Panc1 (cell line): ENCODE results near the gene ENKD1. TPM values are rescaled to one million over a fixed set of nuclear protein-coding genes. Genes with fewer than 3 reads are reported as not detected.
A peak's percentile ranks its signal among the peaks of the same experiment; 100 is the strongest.

Source experiments
- ATAC-seq: fragments of 200-7000 bp; cut with Tn5 transposase; 2 replicates; pipeline ENCODE4 v1.9.1; 2020; ENCODE audit warnings: mild to moderate bottlenecking, moderate library complexity
- BruUV-seq: library from RNA; stranded (reverse); fragments of 400-500 nt; replicated peaks from 2 replicates; lab custom pipeline; 2021; lab: Mats Ljungman, UMichigan
- CTCF ChIA-PET: fragments of 300-600 bp; sonication (Branson Sonifier 250); formaldehyde crosslinking; loops from one replicate; lab custom pipeline; 2022; ENCODE audit warnings: antibody characterized with exemption; lab: Charles Lee
- POLR2A ChIA-PET: fragments of 300-600 bp; sonication (Branson Sonifier 250); formaldehyde crosslinking; loops from one replicate; lab custom pipeline; 2022; ENCODE audit warnings: antibody characterized with exemption; lab: Charles Lee
- DNase-seq: peaks from one replicate; pipeline ENCODE4 v3.0.0-alpha.2; 2010; ENCODE audit warnings: low read depth, low spot score
- H3K27ac ChIP-seq: 2 replicates; pipeline ENCODE4 v1.5.1; 2011; ENCODE audit warnings: mild to moderate bottlenecking, low read length, inconsistent platforms
- H3K27me3 ChIP-seq: fragments of 200-500 bp; sonication (Bioruptor generic); 2 replicates; pipeline ENCODE4 v1.6.0; 2014; ENCODE audit warnings: low read length, inconsistent platforms; ENCODE audit not compliant: control insufficient read depth, insufficient read depth
- H3K36me3 ChIP-seq: fragments of 200-500 bp; sonication (Bioruptor generic); 2 replicates; pipeline ENCODE4 v1.5.1; 2014; ENCODE audit warnings: inconsistent platforms, mild to moderate bottlenecking, low read length, moderate library complexity; ENCODE audit not compliant: control insufficient read depth, insufficient read depth
- H3K4me1 ChIP-seq: 2 replicates; pipeline ENCODE4 v1.5.1; 2011; ENCODE audit warnings: inconsistent platforms, mild to moderate bottlenecking, low read length, moderate library complexity; ENCODE audit not compliant: control insufficient read depth, insufficient read depth
- H3K4me3 ChIP-seq, 2 experiments: 2 replicates each; pipeline ENCODE4 v1.5.1; 2011 to 2012; ENCODE audit warnings: low read depth in 2 of 2, low read length in 2 of 2, mild to moderate bottlenecking in 2 of 2, inconsistent platforms in 1 of 2, moderate library complexity in 1 of 2
- H3K9me3 ChIP-seq: fragments of 200-500 bp; sonication (Bioruptor generic); 2 replicates; pipeline ENCODE4 v1.5.1; 2014; ENCODE audit warnings: low read depth, mild to moderate bottlenecking, inconsistent platforms, low read length, moderate library complexity; ENCODE audit not compliant: control insufficient read depth, insufficient read depth
- POLR2AphosphoS5 ChIP-seq: IDR thresholded peaks from 2 replicates; pipeline ENCODE4 v1.6.1; 2012; ENCODE audit warnings: mild to moderate bottlenecking, low read depth, low read length, moderate library complexity
- REST ChIP-seq, 2 experiments: IDR thresholded peaks; 2 replicates each; pipeline ENCODE4 v1.6.1; 2011 to 2012; ENCODE audit warnings: low read depth in 2 of 2, control low read depth in 1 of 2, low read length in 1 of 2, mild to moderate bottlenecking in 1 of 2, moderate library complexity in 1 of 2; ENCODE audit not compliant: insufficient read depth in 1 of 2
- SIN3A ChIP-seq: IDR thresholded peaks from 2 replicates; pipeline ENCODE4 v1.6.1; 2012; ENCODE audit warnings: low read depth, mild to moderate bottlenecking, low read length, moderate library complexity, borderline replicate concordance; ENCODE audit not compliant: insufficient read depth
- TCF7L2 ChIP-seq: IDR thresholded peaks from 2 replicates; pipeline ENCODE4 v1.6.1; 2011; ENCODE audit warnings: mild to moderate bottlenecking, low read depth, low read length, inconsistent platforms
- in situ Hi-C: cut with HindIII; loops from 2 replicates; pipeline ENCODE4 v1.10.0; 2016; ENCODE audit warnings: low sequenced_read_pairs, low pct_unique_long_range_greater_than_20kb
- intact Hi-C: fragments of 100-400 bp; cut with micrococcal nuclease; formaldehyde crosslinking; loops from one replicate; pipeline ENCODE4 v1.10.0; 2022; ENCODE audit not compliant: unreplicated experiment
- total RNA-seq: library from RNA; stranded (reverse); gene quantifications from one replicate; pipeline ENCODE4 v1.2.1, GENCODE V29; 2021; ENCODE audit not compliant: unreplicated experiment
- TF ChIP-seq, protein P1 (sequence below): fragments of 450-650 bp; IDR thresholded peaks from 2 replicates; pipeline ENCODE4 v1.5.1; 2017; ENCODE audit warnings: mild to moderate bottlenecking

The ENKD1 gene
- total RNA-seq, 1 experiment from 2014 or later: 14.6 TPM

DNA sequence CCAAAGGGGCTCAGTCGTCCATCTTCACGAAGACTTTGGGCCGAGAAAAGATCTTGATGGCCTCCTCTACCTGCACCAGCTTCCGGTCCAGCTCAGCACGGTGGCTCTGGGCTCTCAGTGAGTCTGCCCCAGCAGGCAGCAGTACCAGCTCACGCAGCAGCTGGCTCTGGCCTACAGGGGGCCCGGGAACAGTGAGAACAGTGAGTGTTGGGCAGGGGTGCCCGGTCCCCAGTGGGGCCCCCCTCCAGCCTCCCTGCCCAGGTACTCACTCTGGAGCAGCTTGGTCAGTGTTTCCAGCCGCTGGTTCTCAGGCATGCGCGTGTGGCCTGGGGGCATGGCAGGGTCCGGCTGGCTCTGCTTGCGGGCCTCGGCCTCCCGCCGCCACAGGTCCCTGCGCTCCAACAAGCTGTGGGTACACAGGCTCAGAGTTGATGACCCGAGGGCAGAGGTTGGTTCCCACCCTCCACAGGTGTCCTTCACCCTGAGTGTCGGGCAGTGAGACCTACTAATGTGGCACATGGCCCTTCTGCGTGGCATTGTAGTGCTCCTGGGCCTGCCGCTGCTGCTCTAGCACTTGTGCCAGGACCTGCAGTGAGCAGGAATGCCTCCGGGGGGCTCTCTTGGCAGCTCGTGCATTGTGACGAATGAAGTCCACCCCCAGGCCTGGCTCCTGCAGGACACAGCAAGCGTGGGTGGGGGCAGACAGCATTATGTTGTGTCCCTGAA, 3.2 kb downstream of the ENKD1 start:
- in situ Hi-C loops (no loop called here), intact Hi-C loops (no loop called here)
- H3K4me3 ChIP-seq: no peak overlapping the region
- H3K27me3 ChIP-seq: no peaks in the 10 kb centered on the region
- H3K4me1 ChIP-seq: peaks cover 16% of the 10 kb centered on the region
- CTCF ChIA-PET: interaction anchor here (0.6 kb wide), 2 partner anchors 29 to 359 kb away, joined by 4 to 15 read pairs; no protein-coding TSS in a partner anchor
- ATAC-seq (no peak), DNase-seq (no peak)
- no peaks in the 10 kb centered on the region for H3K9me3 ChIP-seq
- no peak overlapping the region for H3K27ac ChIP-seq
- H3K36me3 ChIP-seq: peaks cover 2% of the 10 kb centered on the region; the same call in 1 of the 2 replicates
- BruUV-seq: no TSS peak
- TF ChIP-seq TCF7L2: no peak
- TF ChIP-seq, protein P1, sequence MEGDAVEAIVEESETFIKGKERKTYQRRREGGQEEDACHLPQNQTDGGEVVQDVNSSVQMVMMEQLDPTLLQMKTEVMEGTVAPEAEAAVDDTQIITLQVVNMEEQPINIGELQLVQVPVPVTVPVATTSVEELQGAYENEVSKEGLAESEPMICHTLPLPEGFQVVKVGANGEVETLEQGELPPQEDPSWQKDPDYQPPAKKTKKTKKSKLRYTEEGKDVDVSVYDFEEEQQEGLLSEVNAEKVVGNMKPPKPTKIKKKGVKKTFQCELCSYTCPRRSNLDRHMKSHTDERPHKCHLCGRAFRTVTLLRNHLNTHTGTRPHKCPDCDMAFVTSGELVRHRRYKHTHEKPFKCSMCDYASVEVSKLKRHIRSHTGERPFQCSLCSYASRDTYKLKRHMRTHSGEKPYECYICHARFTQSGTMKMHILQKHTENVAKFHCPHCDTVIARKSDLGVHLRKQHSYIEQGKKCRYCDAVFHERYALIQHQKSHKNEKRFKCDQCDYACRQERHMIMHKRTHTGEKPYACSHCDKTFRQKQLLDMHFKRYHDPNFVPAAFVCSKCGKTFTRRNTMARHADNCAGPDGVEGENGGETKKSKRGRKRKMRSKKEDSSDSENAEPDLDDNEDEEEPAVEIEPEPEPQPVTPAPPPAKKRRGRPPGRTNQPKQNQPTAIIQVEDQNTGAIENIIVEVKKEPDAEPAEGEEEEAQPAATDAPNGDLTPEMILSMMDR: peak; percentile 52; the same call in 1 of the 2 replicates
- TF ChIP-seq POLR2AphosphoS5: no peak
- POLR2A ChIA-PET: no interaction called here

- ATAC-seq (no peak), DNase-seq (no peak)
- ChIA-PET CTCF (interaction anchor here (0.6 kb wide), 2 partner anchors 28 to 358 kb away, joined by 4 to 15 read pairs; no protein-coding TSS in a partner anchor), POLR2A (no interaction called here)
- Histone ChIP-seq H3K4me3 (no peak overlapping the region), H3K9me3 (no peaks in the 10 kb centered on the region), H3K36me3 (peaks cover 2% of the 10 kb centered on the region; the same call in 1 of the 2 replicates), H3K27me3 (no peaks in the 10 kb centered on the region), H3K4me1 (peaks cover 10% of the 10 kb centered on the region), H3K27ac (no peak overlapping the region)
- in situ Hi-C loops (no loop called here), intact Hi-C loops (no loop called here)
- no peak for TF ChIP-seq TCF7L2
- TF ChIP-seq SIN3A: no peak
- TF ChIP-seq REST (IDR thresholded peaks at IDR 0.05; ENCODE audit: insufficient read depth in 1 of 2, low read depth in 2 of 2, low read length in 1 of 2): no peak
- no peak for TF ChIP-seq POLR2AphosphoS5
- TF ChIP-seq, protein P1: no peak
- no TSS peak for BruUV-seq
Observed at GRCh38 chr16:67662653-67663010, 3.9 kb downstream of the ENKD1 start.
